CD4-positive, CD25-positive, alpha-beta regulatory T cell (primary cell): ENCODE measurements around the gene ACOT8. TPM values are rescaled to one million over a fixed set of nuclear protein-coding genes. Genes with fewer than 3 reads are reported as not detected.
"Not testable (repeated sequence)": the region's sequence is repeated elsewhere in the genome, so short reads cannot be mapped to it uniquely, and the experiment has no call there.

Experiments used
- ATAC-seq, 2 donors: fragments of 150-1000 bp; cut with Tn5 transposase; one replicate each; pipeline ENCODE4 v1.10.0; 2021; ENCODE audit warnings: low read depth in 2 of 2, moderate number of reproducible peaks in 2 of 2, moderate library complexity in 1 of 2
- DNase-seq, 3 donors: peaks; one replicate each; pipeline versions ENCODE4 v3.0.0 to v3.0.0-alpha.2; 2012 to 2022; ENCODE audit warnings: mixed read lengths in 1 of 3
- H3K27ac ChIP-seq: one replicate; pipeline ENCODE4 v1.7.0; 2013; ENCODE audit warnings: mild to moderate bottlenecking, low read length; ENCODE audit not compliant: insufficient read depth, poor library complexity, severe bottlenecking
- H3K27me3 ChIP-seq: one replicate; pipeline ENCODE4 v1.7.0; 2013; ENCODE audit warnings: low read length; ENCODE audit not compliant: control insufficient read depth, insufficient read depth
- H3K36me3 ChIP-seq: one replicate; pipeline ENCODE4 v1.7.0; 2013; ENCODE audit warnings: mild to moderate bottlenecking, low read length, moderate library complexity; ENCODE audit not compliant: control insufficient read depth, insufficient read depth
- H3K4me1 ChIP-seq: 2 replicates; pipeline ENCODE4 v1.7.0; 2013; ENCODE audit warnings: mild to moderate bottlenecking, low read length; ENCODE audit not compliant: insufficient read depth, control insufficient read depth, poor library complexity, severe bottlenecking
- H3K4me3 ChIP-seq: one replicate; pipeline ENCODE4 v1.7.0; 2013; ENCODE audit warnings: low read depth, mild to moderate bottlenecking, low read length, moderate library complexity
- H3K9me3 ChIP-seq, 2 experiments: 1 replicate in 1 of 2; 2 replicates in 1 of 2; pipeline ENCODE4 v1.7.0; 2013; ENCODE audit warnings: low read length in 2 of 2, mild to moderate bottlenecking in 1 of 2, moderate library complexity in 1 of 2; ENCODE audit not compliant: control insufficient read depth in 2 of 2
- H3K27ac Mint-ChIP-seq, 3 donors: one replicate each; pipeline ENCODE4 v1.8.0; 2020 to 2022; ENCODE audit warnings: mild to moderate bottlenecking in 3 of 3, mixed read lengths in 3 of 3, moderate library complexity in 2 of 3
- H3K27me3 Mint-ChIP-seq: one replicate; pipeline ENCODE4 v1.8.0; 2022; ENCODE audit warnings: mild to moderate bottlenecking, mixed read lengths
- H3K36me3 Mint-ChIP-seq: one replicate; pipeline ENCODE4 v1.8.0; 2020; ENCODE audit warnings: mixed read lengths
- H3K4me1 Mint-ChIP-seq, 4 donors: one replicate each; pipeline ENCODE4 v1.8.0; 2020 to 2022; ENCODE audit warnings: mixed read lengths in 4 of 4, mild to moderate bottlenecking in 1 of 4
- H3K4me3 Mint-ChIP-seq, 4 donors: one replicate each; pipeline ENCODE4 v1.8.0; 2020 to 2022; ENCODE audit warnings: mild to moderate bottlenecking in 4 of 4, mixed read lengths in 4 of 4, moderate library complexity in 3 of 4
- H3K9me3 Mint-ChIP-seq, 7 donors: one replicate each; pipeline ENCODE4 v1.8.0; 2020 to 2022; ENCODE audit warnings: mixed read lengths in 7 of 7, mild to moderate bottlenecking in 3 of 7, moderate library complexity in 2 of 7
- polyA plus RNA-seq, 4 donors: library from polyadenylated mRNA; unstranded; fragments of 300-500 nt; fragmentation: Illumina TruSeq; gene quantifications; one replicate each; pipeline ENCODE4 v1.2.3, GENCODE V29; 2021
- total RNA-seq: library from RNA; stranded (reverse); gene quantifications from one replicate; pipeline ENCODE4 v1.2.3, GENCODE V29; 2022

ACOT8 gene
- total and polyA plus RNA-seq, 5 donors from 2014 or later, result 23.9 to 50.6 (median 45.6) TPM

GRCh38 chr20:45882469-45883099, 25.4 kb upstream of the ACOT8 start:
- DNase-seq, result no peak
- Mint-ChIP-seq H3K27ac (no peak overlapping the region), H3K36me3 (peaks cover 15% of the 10 kb centered on the region), H3K27me3 (no peaks in the 10 kb centered on the region), H3K4me1 (peaks cover 22 to 49% (median 28%) of the 10 kb centered on the region in 4 donors), H3K9me3 (no peaks in the 10 kb centered on the region), H3K4me3 (peak overlapping the region; percentile 77 to 87 (median 85))
- ATAC-seq, result no peak
- peak overlapping the region; percentile 34 for H3K4me3 ChIP-seq
- no peaks in the 10 kb centered on the region for H3K27me3 ChIP-seq
- peaks cover 35% of the 10 kb centered on the region for H3K4me1 ChIP-seq
- H3K27ac ChIP-seq, result no peak overlapping the region
- H3K36me3 ChIP-seq, result peaks cover 22% of the 10 kb centered on the region
- H3K9me3 ChIP-seq, result no peaks in the 10 kb centered on the region

GRCh38 chr20:45880988-45881788, 24.0 kb upstream of the ACOT8 start, which contains the start of gene ZSWIM1:
Gene ZSWIM1, plus strand, starts transcription at chr20:45881227. Its CDS starts 1,366 bp downstream, at chr20:45882593.
- H3K4me3 ChIP-seq, result peak within 1 kb of the TSS; percentile 99
- peaks cover 35% of the 10 kb centered on the region for H3K4me1 ChIP-seq
- Mint-ChIP-seq H3K27ac (peak within 1 kb of the TSS; percentile 96 to 98 (median 97)), H3K27me3 (no peaks in the 10 kb centered on the region), H3K4me3 (peak within 1 kb of the TSS; percentile 87 to 95 (median 90)), H3K9me3 (no peaks in the 10 kb centered on the region), H3K4me1 (peaks cover 22 to 42% (median 27%) of the 10 kb centered on the region in 4 donors), H3K36me3 (peaks cover 13% of the 10 kb centered on the region)
- H3K9me3 ChIP-seq, result no peaks in the 10 kb centered on the region
- peaks cover 29% of the 10 kb centered on the region for H3K36me3 ChIP-seq
- H3K27ac ChIP-seq, result peak within 1 kb of the TSS; percentile 81
- peak; percentile 98 to 99 (median 99) for DNase-seq
- peak; percentile 97 to 98 for ATAC-seq
- no peaks in the 10 kb centered on the region for H3K27me3 ChIP-seq

GRCh38 chr20:45878076-45878761, 21.0 kb upstream of the ACOT8 start:
- ATAC-seq, result no peak
- peaks cover 21% of the 10 kb centered on the region for H3K36me3 ChIP-seq
- Mint-ChIP-seq H3K9me3 (no peaks in the 10 kb centered on the region), H3K27ac (no peak overlapping the region), H3K4me1 (peaks cover 17 to 24% (median 22%) of the 10 kb centered on the region in 4 donors), H3K36me3 (peaks cover 8% of the 10 kb centered on the region), H3K27me3 (no peaks in the 10 kb centered on the region), H3K4me3 (no peak overlapping the region)
- peaks cover 13% of the 10 kb centered on the region for H3K4me1 ChIP-seq
- no peaks in the 10 kb centered on the region for H3K27me3 ChIP-seq
- no peaks in the 10 kb centered on the region for H3K9me3 ChIP-seq
- no peak overlapping the region for H3K27ac ChIP-seq
- DNase-seq, result no peak
- no peak overlapping the region for H3K4me3 ChIP-seq

- H3K4me1 Mint-ChIP-seq, result peaks cover 0 to 9% (median 1%) of the 10 kb centered on the region in 4 donors
- H3K27ac ChIP-seq, result no peak overlapping the region
- H3K27ac Mint-ChIP-seq, result no peak overlapping the region
- DNase-seq (no peak), ATAC-seq (no peak)
- H3K4me3 ChIP-seq, result no peak overlapping the region
- H3K9me3 ChIP-seq, result no peaks in the 10 kb centered on the region
- peaks cover 14% of the 10 kb centered on the region for H3K36me3 ChIP-seq
- no peaks in the 10 kb centered on the region for H3K27me3 Mint-ChIP-seq
- no peaks in the 10 kb centered on the region for H3K27me3 ChIP-seq
- no peaks in the 10 kb centered on the region for H3K4me1 ChIP-seq
- no peaks in the 10 kb centered on the region for H3K9me3 Mint-ChIP-seq
- no peaks in the 10 kb centered on the region for H3K36me3 Mint-ChIP-seq
- no peak overlapping the region for H3K4me3 Mint-ChIP-seq
Measured at GRCh38 chr20:45874576-45874975, 17.4 kb upstream of the ACOT8 start.

- H3K27me3 Mint-ChIP-seq, DNase-seq, H3K9me3 Mint-ChIP-seq, H3K4me1 Mint-ChIP-seq, H3K36me3 Mint-ChIP-seq, H3K4me1 ChIP-seq, H3K27me3 ChIP-seq, H3K27ac ChIP-seq, H3K27ac Mint-ChIP-seq, H3K4me3 ChIP-seq, H3K9me3 ChIP-seq, H3K4me3 Mint-ChIP-seq, ATAC-seq: not testable (repeated sequence)
- peaks cover 14% of the 10 kb centered on the region for H3K36me3 ChIP-seq
Measured at GRCh38 chr20:45874104-45874481, 16.9 kb upstream of the ACOT8 start.

- Histone ChIP-seq H3K9me3 (no peaks in the 10 kb centered on the region), H3K4me3 (no peak overlapping the region), H3K27me3 (no peaks in the 10 kb centered on the region), H3K36me3 (peaks cover 14% of the 10 kb centered on the region), H3K4me1 (no peaks in the 10 kb centered on the region), H3K27ac (no peak overlapping the region)
- Mint-ChIP-seq H3K27ac (no peak overlapping the region), H3K4me3 (no peak overlapping the region), H3K27me3 (no peaks in the 10 kb centered on the region), H3K36me3 (no peaks in the 10 kb centered on the region), H3K4me1 (peaks cover 0 to 9% (median 1%) of the 10 kb centered on the region in 4 donors), H3K9me3 (no peaks in the 10 kb centered on the region)
- DNase-seq (no peak), ATAC-seq (no peak)
Measured at GRCh38 chr20:45873409-45874103, 16.4 kb upstream of the ACOT8 start.

- peaks cover 8% of the 10 kb centered on the region for H3K36me3 ChIP-seq
- H3K36me3 Mint-ChIP-seq, result peaks cover 5% of the 10 kb centered on the region
- H3K9me3 ChIP-seq, result no peaks in the 10 kb centered on the region
- no peak overlapping the region for H3K4me3 ChIP-seq
- H3K27ac Mint-ChIP-seq, result no peak overlapping the region
- no peaks in the 10 kb centered on the region for H3K9me3 Mint-ChIP-seq
- DNase-seq, result no peak
- H3K4me1 ChIP-seq, result no peaks in the 10 kb centered on the region
- no peak overlapping the region for H3K4me3 Mint-ChIP-seq
- no peaks in the 10 kb centered on the region for H3K27me3 ChIP-seq
- no peak for ATAC-seq
- no peak overlapping the region for H3K27ac ChIP-seq
- H3K4me1 Mint-ChIP-seq, result peaks cover 2 to 9% (median 6%) of the 10 kb centered on the region in 4 donors
- no peaks in the 10 kb centered on the region for H3K27me3 Mint-ChIP-seq
Measured at GRCh38 chr20:45872626-45873025, 15.4 kb upstream of the ACOT8 start.
